GM21786 (cell line): ENCODE measurements around the gene ACSF3.

Experiments
- ATAC-seq: cut with Tn5 transposase; IDR thresholded peaks from one replicate; pipeline ENCODE4 v1.9.1; 2021; ENCODE audit not compliant: unreplicated experiment

The ACSF3 gene

GRCh38 chr16:89094252-89094879 is 714 bp downstream of the ACSF3 start:
- ATAC-seq = no peak

DNA sequence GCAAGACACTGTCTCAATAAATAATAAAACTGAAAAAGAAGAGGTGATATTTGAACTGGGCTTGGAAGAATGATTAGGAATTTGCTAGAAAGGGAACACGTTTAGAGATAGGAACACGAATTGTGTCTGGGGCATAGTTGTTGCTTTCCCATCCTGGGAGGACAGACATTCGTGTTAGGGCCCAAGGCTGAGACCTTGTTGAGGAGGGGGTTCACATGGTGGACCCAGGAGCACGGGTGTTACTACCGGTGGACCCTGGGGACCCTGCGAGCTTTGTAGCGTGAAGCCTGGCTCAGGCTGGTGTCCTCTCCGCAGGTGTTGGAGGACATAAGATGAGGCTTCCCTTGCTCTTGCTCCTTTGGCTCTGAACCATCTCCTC is 1.2 kb downstream of the ACSF3 start:
- ATAC-seq = no peak

GRCh38 chr16:89095491-89095951 is 1.9 kb downstream of the ACSF3 start:
- ATAC-seq = no peak

DNA sequence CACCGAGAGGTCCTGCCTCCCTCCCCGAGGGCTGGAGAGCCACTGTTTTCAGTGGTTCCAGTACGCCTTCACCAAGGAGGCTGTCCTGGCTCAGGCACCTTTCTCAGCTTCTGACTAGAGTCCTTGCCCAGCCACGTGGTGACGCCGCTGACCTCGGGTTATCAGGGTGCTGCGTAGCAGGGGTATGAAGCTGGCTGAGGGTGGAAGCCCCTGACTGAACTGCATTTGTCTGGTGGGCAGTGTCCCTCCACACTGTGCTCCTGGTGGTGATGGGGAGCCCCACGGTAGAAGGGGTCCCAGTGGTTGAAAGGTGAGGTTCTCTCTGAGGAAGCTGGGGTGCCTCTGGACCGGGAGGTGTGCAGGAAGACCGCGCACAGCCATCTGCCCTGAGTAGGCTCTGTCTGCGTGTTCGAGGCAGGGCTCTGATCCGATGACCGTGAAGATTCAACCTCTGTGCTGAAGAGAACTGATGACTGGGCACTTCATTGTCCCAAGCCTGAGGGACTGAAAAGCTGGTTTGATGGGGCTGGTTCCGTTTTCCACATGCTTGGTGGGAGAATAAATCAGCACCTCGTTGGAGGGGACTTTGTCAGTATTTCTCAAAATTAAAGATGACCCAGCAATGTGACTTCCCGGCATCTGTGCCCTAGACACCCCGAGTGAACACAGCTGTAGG is 2.5 kb downstream of the ACSF3 start:
- no peak for ATAC-seq

- ATAC-seq = no peak
Observed at GRCh38 chr16:89096768-89097391, 3.2 kb downstream of the ACSF3 start.

DNA sequence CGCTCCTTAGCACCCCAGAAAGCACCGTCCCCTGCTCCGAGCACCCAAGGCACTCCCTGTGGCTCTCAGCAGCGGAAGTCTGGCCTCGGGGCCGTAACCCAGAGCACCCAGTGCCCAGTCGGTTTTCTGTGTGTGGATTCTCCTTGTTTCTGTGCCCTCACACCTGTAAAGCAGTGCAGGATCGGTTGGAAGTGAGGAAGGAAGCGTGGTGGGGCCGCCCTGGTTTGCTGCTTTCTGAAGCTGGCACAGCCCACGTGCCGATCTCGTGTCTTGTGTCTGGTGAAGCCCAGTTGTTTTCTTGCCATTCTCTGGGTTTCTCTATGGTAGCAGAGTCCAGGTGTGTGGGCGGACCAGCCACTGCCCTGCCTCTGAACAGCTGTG is 3.7 kb downstream of the ACSF3 start:
- ATAC-seq = no peak

DNA sequence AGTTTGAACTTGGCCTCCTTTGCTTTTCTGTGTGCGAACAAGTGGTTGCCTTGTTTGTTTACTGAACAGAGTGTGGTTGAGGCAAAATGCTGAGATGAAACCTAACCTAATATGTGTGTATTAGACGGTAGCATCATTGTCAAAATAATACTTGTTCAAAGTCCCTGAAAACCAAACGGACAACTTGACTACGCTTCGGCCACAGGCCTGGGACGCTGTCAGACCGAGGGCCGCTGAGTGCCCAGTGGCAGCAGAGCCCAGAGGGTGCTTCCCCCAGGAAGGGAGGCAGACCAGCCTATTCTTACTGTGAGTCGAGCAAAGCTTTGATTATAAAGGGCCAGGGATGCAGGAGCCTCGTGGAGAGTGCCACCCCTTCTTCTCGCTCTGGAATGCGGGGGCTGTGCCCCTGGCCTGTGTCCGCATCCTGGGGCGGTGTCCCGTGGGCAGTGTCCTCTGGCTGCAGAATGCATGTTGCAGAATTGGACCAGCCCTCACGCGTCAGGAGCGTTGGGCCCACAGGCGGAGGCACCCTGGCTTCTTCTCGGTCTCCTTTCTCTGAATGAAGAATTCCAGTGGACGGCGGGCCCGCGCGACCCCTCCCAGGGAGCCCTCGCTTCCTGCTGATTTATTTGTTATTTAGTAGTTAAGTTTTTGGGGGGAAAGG is 5.2 kb downstream of the ACSF3 start:
- no peak for ATAC-seq

DNA sequence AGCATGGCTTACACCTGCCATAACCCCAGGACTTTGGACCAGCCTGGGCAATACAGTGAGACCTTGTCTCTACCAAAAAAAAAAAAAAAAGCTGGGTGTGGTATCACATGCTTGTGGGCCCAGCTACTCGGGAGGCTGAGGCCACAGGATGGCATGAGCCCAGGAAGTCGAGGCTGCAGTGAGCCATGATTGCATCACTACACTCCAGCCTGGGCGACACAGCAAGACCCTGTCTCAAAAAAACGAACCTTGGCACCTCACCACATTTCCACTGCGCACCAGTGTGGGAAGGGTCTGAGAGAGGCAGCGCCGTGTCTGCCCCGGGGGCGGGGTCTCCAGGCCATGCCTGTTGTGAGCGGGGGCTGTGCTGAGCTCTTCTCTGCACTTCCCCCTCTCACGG is 6.3 kb downstream of the ACSF3 start:
- no peak for ATAC-seq

DNA sequence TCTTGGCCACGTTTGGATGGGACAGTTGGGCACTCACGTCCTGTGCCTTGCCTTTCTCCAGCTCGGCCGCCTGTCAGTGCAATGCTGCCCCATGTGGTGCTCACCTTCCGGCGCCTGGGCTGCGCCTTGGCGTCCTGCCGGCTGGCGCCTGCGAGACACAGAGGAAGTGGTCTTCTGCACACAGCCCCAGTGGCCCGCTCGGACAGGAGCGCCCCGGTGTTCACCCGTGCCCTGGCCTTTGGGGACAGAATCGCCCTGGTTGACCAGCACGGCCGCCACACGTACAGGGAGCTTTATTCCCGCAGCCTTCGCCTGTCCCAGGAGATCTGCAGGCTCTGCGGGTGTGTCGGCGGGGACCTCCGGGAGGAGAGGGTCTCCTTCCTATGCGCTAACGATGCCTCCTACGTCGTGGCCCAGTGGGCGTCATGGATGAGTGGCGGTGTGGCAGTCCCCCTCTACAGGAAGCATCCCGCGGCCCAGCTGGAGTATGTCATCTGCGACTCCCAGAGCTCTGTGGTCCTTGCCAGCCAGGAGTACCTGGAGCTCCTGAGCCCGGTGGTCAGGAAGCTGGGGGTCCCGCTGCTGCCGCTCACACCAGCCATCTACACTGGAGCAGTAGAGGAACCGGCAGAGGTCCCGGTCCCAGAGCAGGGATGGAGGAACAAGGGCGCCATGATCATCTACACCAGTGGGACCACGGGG is 7.1 kb downstream of the ACSF3 start:
- ATAC-seq = no peak

GRCh38 chr16:89101303-89102040 is 7.8 kb downstream of the ACSF3 start:
- no peak for ATAC-seq

GRCh38 chr16:89102041-89102471 is 8.4 kb downstream of the ACSF3 start:
- no peak for ATAC-seq

GRCh38 chr16:89102481-89103073 is 8.9 kb downstream of the ACSF3 start:
- ATAC-seq = no peak

DNA sequence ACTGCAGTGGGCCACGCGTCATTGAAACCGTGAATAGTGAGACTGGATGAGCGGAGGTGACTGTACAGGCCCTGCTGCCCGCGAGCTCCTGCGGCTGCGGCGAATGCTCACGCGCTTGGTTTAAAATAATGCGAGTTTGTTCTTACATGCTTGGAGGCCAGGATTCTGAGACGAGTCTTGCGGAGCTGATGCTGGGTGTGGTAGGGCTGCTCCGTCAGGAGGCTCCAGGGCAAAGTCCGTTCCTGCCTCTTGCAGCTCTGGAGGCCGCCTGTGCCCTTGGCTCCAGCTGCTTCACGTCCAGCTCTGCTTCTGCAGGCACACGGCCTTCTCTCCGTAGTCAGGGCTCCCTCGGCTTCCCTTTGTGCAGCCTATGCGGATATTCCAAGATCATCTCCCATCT is 9.5 kb downstream of the ACSF3 start:
- no peak for ATAC-seq

GRCh38 chr16:89103781-89104180 is 10.1 kb downstream of the ACSF3 start:
- ATAC-seq = no peak

DNA sequence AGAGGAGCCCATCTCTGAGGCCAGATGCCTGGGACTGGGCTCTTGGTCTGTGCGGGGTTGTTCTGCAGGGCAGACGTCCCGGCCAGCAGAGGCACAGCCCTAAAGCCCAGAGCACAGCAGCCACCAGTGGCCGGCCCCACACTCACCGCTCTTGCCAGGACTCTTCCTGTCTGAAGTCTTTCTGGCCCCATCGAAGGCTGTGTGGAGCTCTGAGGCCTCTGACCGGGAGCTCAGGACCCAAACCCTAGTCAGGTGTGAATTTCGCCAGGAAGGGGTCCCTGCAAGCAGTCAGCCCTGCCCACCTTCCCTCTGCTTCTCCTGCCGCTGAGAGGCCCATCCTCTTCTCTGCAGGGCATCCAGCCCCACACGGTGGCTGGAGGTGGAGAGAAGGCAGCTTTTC is 10.7 kb downstream of the ACSF3 start:
- no peak for ATAC-seq

DNA sequence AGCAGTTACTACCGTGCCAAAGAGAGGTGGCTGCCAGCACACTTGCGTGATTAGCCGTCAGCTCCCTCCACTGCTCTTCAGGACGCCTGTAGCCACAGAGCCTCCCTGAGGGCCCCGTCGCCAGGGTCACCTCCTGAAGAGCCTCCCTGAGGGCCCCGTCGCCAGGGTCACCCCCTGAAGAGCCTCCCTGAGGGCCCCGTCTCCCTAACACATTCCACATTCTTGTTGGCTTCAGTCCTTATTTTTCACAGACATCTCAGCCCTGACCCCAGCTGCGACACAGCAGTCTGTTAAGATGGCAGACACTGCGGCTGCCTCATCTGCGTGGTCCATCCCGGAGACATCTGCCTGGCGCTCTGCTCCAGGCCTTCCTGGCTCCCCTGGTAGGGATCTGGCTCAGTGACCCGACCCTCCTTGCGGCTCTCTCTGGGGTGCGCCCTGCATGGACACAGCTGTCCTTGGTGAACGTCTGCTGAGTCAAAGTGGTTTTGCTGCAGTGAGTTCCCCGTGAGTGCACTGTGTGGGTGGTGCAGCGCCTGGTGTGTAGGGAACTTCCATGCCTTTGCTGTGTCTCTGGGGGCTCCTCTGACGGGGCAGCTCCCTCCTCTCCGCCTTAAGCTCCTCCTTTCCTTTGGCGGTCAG is 11.4 kb downstream of the ACSF3 start:
- ATAC-seq = no peak

- ATAC-seq = no peak
Observed at GRCh38 chr16:89105599-89106151, 12.0 kb downstream of the ACSF3 start.

DNA sequence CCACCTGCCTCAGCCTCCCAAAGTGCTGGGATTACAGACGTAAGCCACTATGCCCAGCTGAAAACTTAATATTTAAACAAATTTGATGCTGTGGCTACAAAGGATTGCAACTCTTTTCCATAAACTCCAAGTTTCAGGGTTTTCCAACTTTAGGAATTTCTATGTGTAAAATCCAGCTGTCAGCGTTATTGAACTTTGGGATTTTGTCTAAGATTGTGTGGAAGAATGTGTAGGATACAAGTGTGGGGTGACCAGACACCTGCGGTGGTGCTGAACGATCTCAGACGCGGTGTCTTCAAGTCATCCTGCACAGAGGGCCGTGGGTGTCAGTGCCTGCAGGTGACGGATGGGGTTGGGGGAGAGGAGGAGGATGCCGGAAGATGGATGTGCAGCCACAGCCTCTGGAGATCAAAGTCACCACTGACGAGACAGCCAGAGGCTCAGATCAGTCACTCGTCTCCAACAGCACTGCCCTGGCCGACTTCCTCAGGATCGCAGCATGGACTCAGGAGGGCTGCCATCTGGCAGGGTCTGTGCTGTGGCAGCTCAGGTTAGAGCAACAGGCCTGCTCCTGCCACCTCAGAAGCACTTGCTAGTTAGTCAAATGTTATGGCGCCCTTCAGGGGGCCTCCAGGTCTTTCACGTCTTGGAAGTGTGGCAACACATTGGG is 13.0 kb downstream of the ACSF3 start:
- ATAC-seq = no peak

DNA sequence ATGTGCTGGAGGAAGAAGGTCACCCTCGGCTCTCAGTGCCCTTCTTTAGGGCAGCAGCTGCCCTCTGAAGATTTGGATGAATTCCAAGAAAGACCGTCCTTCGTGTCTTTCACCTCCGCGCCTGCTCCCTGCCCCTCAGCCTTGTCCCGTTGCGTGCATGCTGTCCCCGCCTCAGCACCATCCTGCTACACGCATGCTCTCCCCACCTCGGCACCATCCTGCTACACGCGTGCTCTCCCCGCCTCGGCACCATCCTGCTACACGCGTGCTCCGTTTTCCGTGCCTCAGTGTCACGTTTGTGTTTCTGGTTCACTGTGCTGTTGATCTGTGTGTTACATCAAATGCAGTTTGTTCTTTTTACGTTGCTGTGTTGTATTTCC is 13.5 kb downstream of the ACSF3 start:
- ATAC-seq = no peak
